GM19035 (cell line): Measurements from ENCODE around the gene GPX1.
"Not testable (repeated sequence)": the region's sequence is repeated elsewhere in the genome, so short reads cannot be mapped to it uniquely, and the experiment has no call there.

ENCODE experiments used
- ATAC-seq: cut with Tn5 transposase; IDR thresholded peaks from one replicate; pipeline ENCODE4 v1.9.1; 2021; ENCODE audit not compliant: unreplicated experiment

Gene GPX1

DNA sequence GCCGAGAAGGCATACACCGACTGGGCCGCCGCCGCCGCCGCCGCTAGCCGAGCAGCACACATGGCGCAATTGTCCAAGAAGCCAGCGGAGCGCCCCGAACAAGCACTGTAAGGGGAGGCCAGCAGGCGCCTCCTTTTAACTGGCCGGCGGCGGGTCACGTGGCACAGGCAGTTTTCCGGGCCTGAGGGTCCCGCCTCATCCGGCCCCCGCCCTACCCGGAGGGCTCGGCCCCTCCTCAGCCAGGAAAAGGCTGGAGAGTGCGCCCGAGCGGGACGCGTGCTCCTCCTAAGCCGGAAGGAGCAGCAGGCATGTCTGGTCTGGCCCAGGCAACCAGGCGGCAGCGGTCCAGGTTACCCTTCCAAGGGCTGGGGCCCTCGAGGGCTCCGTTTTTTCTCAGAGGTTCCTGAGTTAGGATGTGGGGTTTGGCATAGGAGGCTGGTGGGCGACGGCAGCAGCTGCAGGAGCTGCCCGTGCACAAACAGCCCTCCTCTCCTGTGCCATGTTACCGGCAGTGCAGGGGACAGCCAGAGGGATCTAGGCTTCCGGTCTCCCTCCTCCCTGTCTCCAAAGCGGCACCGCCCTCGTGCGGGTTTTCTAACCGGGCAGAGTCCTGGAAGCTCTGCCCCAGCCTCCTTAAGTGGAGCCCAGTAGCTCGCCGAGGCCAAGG lies at the start of gene GPX1:
GPX1 (minus strand) TSS at position 137 of the 667 bp plus-strand sequence; CDS start at position 62, 75 bp downstream.
- ATAC-seq: peak; percentile 86

- no peak for ATAC-seq
These were observed 48.7 kb upstream of the GPX1 start for GRCh38 chr3:49406571-49407565.

GRCh38 chr3:49405570-49405969 lies 47.4 kb upstream of the GPX1 start:
- not testable (repeated sequence) for ATAC-seq

GRCh38 chr3:49403891-49404290 lies 45.7 kb upstream of the GPX1 start:
- ATAC-seq: no peak

- no peak for ATAC-seq
These were observed 43.6 kb upstream of the GPX1 start for GRCh38 chr3:49401766-49402165.

- no peak for ATAC-seq
These were observed 41.3 kb upstream of the GPX1 start for GRCh38 chr3:49399461-49399860.

- no peak for ATAC-seq
These were observed 39.3 kb upstream of the GPX1 start for GRCh38 chr3:49397470-49397869.

DNA sequence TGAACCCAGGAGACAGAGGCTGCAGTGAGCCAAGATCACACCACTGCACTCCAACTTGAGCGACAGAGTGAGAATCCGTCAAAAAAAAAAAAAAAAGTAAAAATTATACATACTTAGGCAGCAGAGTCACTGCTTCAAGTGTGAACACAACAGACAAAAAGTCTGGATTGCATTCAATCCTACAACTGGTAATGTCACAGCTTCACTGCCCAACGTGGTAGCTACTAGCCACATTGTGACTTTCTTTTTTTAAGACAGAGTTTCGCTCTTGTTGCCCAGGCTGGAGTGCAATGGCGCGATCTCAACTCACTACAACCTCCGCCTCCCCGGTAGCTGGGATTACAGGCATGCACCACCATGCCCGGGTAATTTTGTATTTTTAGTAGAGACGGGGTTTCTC lies 33.2 kb upstream of the GPX1 start:
- not testable (repeated sequence) for ATAC-seq

DNA sequence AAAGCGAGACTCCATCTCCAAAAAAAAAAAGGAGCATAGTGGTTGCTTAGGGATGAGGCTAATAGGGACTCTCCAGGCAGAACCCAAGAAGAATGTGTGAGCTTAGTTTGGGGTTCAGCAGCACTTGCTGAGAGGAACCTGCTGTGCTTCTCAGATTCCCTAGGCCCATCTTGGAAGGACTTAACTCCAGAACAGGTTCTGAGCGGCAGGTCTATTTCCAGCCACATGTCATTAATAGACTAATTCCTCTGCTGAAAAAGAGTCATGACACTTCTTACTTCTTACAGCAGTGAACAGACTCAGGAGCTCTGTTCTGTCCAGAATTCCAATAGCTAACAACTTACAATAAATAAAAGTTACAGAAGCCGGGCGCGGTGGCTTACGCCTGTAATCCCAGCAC lies 31.1 kb upstream of the GPX1 start:
- ATAC-seq: no peak

GRCh38 chr3:49388289-49388820 lies 30.2 kb upstream of the GPX1 start:
- ATAC-seq: no peak

GRCh38 chr3:49387721-49388120 lies 29.6 kb upstream of the GPX1 start:
- ATAC-seq: no peak

DNA sequence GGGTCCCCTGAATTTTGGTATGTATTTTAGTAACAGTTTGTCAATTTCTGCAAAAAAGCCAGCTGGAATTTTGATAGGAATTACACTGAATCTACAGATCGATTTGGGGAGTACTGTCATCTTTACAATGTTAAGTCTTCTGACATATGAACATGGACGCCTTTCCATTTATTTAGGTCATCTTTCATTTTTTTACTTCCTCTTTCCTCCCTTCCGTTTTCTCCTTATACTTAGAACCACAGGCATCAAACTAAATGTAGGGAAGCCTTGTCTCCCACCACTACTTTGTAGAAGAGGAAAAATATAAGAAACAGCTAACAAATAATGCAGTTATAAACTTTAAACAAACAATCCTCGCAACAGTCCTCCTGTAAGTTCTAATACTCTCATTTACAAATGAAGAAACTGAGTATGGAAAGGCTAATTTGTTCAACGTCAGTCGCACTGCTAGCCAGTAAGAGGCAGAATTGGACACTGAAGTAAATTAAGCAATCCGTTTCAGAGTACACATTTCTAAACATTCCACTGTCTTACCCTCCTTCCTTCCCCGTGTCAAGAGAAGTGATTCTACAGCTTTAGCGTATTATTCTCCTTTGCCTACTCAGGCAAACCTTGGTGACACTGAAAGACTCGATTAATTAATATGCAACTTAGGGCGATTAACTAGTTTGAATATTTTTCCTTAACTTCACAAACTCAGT lies 28.1 kb upstream of the GPX1 start:
- ATAC-seq: no peak

DNA sequence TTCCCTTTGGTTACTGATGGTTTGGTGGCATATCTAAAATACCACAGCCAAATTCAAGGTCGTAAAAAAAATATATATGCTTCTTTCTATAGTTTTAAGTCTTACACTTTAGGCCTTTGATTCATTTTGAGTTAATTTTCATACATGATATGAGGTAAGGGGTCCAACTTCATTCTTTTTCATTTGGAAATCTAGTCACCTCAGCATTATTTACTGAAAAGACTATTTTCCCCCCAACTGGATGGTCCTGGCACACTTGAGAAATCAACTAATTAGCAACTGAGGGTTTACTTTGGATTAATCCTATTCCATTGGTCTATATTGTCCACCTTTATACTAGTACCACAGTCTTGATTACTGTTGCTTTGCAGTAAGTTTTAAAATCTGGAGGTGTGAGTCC lies 27.5 kb upstream of the GPX1 start:
- ATAC-seq: no peak

GRCh38 chr3:49383387-49383786 lies 25.2 kb upstream of the GPX1 start:
- ATAC-seq: no peak

DNA sequence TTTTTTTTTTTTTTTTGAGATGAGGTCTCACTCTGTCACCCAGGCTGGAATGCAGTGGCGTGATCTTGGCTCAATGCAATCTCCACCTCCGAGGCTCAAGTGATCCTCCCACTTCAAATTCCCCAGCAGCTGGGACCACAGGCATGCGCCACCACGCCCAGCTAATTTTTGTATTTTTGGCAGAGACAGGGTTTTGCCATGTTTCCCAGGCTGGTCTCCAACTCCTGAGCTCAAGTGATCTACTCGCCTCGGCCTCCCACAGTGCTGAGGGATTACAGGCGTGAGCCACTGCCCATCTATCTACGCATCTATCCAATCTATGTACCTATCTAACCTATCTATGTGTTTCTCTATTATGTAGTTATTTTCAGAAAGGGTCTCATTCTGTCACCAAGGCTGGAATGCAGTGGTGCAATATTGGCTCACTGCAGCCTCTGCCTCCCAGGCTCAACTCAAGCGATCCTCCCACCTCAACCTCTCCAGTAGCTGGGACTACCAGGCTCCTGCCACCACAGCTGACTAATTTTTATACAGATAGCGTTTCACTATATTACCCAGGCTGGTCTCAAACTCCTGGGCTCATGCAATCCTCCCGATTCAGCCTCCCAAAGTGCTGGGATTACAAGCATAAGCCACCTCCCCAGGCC lies 20.2 kb upstream of the GPX1 start:
- no peak for ATAC-seq

- no peak for ATAC-seq
These were observed 19.3 kb upstream of the GPX1 start for GRCh38 chr3:49377483-49377882.

DNA sequence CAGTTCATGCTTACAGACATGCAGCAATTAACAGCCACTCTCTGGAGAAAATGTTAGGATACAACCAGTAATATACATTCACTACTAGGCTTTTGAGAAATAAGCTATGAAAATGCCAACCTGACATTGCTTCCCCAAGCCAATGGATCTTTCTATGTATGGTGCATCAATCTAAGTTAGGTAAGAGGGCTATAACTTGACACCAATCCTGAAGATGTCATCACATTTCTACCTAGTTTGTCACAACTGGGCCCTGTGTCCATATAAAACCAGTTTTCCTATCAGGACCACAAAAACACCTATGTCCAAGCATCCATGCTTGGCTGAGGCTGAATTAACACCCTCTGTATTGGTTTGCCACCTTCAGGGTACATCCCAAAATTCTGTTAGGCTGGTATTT lies 13.8 kb upstream of the GPX1 start:
- no peak for ATAC-seq

DNA sequence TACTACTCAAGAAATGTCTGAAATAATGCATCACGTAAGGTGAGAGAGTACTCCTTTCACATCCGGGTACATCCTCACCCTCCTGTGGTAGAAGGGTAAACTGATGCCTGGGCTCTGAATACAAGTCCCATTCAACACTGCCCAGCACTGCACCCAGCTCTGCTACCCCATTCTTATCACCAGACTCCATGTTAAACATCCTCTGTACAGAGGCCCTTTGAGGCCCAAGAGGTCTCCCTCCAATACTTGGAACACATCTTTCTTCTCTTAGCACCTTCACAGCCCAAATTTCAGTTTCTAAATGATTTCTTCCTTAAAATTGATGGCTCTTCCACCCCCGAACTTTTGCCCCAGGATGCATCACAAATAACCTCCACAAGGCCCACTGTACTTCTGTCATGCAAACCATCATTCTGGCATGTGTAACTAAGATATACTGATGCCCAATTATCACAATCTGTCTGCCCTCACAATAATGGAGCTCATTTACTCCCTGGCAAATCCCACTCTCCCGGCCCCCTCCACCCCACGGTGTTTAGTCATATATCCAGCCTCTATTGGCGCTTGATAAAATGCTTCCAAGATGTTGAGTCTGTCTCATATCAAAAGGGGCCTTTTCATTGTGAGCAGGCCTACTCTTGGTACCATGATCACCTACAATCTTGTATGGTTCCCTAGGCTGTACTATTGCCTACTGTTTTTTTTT lies 12.6 kb upstream of the GPX1 start:
- ATAC-seq: no peak

DNA sequence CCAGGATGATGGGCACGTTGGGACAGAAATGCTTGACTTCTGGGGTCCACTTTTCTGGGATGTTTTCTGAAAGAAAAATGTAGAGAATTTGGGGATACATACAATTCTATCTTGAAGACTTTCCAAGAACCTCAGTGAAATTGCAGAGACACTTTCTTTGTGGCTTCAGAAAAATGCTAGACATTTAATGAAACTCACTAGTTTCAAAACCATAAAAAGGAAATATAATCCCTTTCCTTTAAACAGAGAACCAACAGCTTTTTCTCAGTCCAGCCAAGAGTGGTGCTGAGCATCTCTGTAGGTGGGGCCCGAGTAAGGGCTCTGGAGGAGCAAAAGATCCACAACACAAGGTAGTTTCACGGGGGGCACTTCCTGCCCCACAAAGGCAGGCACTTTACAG lies 4.4 kb upstream of the GPX1 start:
- ATAC-seq: no peak

- ATAC-seq: no peak
These were observed 1.5 kb upstream of the GPX1 start for GRCh38 chr3:49359623-49360022.
